Germinal center (tissue), 1 donor: Measurements from ENCODE around the gene OPCML.

Experiments
- DNase-seq: peaks from one replicate; pipeline ENCODE4 v3.0.0; 2012; ENCODE audit warnings: mixed read lengths, low spot score

OPCML gene

DNA sequence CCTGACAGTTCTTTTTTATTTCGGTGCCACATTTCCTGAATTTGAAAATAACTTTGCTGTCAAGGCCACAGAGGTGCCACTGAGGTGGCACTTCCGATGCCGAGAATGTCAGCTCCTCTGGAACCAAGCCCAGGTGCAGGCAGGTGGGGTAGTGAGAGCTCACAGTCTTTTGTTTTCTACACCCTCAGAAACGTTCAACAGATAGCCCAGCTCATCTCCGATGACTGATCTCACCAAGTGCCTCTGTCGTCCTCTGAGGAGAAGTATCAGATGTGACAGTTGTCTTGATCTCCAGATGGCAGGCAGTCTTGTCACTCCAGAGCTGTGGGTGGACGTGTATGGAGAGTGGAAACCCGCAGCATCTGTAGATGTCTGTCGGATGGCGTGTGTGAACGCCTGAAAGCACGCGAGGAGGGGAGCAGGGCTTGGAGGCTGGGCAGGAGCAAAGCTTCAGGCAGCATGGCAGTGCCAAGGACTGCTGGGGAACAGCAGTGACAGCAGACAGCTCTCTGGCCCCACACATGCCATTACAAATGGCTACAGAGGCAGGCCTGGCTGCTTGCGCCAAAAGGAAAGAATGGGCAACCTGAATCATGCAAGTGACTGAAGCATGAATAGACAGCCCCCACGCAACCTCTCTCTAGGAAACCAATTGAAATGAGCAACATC, 877.0 kb downstream of the OPCML start:
- DNase-seq: no peak

DNA sequence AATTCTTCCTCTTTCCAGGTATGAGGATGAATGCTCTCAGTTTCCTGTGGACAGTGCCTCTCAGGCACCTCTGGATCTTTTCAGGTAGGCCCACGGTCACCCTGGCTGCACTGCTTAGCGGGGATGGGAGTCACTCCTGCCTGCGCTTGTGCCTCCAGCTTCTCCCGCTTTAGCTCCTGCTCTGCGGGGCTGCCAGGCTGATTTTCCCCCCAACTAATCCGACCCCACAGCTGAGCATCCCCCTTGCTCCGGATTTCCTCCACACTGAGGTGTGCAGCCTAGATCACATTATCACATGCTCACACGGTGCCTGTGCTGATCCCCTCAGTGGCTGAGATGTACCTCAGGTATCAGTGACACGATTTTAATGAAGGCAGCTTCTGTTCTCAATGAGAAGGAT, 879.1 kb downstream of the OPCML start:
- DNase-seq: no peak

DNA sequence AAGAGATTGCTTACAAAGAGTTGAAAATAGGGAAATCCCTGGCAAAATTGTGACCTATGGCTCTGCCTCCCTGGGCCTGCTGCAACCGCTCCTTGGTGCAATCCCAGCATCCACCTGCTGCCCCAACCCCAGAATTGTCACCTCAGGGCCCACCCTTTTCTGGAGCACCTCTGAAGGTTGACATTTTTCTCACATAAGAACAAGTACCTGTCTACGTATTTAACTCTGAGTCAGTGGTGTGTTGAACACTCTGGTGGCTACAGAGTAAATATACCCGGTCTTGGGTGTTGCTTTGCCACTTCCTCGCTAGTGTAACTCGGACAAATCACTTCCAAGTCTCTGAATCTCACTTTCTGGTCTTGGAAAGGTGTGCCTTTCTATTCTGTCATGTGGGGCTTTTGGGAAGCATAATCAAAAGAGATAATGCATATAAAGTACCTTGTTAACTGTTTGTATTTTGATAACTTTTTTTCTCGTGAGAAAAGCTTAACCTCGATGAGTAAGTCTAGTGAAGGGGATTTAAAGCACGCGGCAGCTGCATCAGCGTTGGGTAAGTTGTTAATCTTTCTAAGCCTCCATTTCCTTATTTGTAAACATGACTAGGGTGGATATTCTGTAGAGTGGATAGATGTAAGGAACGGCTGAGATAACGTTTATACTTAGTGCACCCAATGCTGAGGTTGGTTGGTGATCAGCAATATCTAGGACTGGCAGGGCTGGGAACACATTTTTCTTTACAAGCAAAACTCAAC, 881.2 kb downstream of the OPCML start:
- DNase-seq: no peak

DNA sequence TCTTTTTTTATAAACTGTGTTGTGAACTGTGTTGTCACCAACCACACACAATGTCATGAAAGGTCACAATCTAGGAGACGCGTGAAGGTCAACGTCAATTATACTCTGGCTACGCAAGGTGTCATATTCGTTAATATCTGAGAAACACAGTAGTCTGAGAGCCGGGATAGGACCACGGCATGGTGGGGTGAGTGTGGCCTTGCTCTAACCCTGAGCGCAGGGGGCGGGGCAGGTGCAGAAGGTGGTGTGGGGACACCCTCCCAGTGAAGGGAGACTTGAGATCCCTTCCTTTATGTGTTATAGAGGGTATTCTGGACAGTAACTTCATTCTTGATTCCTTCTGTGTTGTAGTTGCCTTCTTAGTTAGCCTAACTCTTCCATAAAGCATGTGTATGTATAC, 883.0 kb downstream of the OPCML start:
- DNase-seq: no peak

DNA sequence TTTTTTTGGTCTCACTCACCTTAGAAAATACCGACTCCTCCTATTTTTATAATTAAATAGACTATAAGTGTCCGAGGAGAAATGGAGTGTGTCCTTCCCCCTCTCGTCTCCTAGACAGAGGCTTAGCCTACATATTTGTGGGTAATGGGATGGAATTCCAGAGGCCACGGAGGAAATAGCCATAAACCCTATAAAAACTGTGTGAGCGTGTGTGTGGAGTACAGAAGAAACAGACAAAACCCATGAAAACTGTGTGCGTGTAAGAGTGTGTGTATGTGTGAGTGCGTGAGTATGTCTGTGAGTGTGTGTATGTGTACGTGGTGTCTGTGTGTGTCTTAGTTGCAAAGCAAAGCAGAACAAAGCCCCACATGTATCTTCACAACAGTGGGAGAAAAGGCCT, 883.5 kb downstream of the OPCML start:
- DNase-seq: no peak

DNA sequence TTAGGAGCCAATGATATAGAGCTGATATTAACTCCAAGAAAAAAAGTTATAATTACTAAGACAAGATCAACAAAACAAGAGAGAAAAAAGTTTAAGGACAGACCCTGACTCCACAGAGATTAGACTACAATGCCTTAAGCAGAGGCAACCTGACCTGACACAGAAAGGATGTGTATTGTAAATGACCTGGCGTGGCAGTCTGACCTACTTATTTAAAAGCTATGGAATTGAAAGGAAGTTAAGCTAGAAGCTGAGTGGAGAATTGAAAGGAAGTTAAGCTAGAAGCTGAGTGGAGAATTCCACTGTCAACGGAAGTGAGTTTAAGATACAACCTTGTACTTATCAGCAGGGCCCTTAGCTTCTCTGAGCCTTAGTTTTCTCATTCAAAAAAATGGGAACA, 885.4 kb downstream of the OPCML start:
- no peak for DNase-seq

DNA sequence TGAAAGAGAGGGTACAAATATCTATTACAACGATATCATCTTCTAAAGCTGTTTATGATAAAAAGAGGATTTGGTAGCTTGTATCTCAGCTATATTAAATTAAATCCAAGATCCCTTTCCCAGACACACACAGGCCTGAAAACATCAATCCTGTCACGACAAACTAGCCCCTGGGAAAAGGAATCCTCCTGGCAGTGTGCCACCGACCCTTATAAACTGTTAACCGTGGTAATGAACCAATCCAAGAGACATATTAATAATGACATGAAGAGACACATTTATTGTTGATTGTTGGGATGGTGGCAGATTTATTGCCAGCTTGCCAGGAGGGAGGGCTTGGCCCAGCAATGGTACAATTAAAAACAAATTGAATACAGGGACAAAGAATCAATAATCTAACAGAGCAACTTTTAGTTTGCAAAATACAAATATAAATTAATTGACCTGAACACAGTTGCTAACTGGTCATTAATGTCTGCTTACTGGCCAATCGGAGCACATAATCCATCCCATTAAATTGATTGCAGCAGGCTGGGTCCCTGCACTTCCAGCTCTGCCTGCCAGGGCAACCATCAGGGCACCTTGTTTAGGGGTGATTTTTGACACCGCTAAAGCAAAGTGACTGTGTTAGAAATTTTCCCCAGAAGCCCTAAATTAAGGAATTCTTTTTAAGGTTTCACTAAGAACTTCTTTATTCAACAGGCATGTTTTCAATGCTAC, 887.6 kb downstream of the OPCML start:
- no peak for DNase-seq

DNA sequence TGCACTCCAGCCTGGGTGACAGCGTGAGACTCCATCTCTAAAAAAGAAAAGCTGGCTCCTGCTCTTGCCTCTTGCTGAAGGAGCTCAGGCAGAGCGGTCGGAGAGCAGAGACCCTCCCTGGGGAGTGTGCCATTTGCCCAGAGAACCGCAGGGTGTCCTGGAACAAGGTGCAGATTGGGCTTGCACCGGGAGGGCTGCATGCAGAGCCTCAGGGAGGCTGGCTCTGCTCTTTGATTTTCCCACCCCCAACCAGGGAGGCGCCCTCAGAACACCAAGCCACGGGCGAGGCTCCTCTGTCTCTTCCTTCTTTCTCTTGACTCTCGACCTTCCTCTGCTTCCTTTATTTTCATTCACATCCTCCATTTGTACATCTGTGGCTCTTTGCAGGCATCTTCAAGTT, 889.1 kb downstream of the OPCML start:
- no peak for DNase-seq

DNA sequence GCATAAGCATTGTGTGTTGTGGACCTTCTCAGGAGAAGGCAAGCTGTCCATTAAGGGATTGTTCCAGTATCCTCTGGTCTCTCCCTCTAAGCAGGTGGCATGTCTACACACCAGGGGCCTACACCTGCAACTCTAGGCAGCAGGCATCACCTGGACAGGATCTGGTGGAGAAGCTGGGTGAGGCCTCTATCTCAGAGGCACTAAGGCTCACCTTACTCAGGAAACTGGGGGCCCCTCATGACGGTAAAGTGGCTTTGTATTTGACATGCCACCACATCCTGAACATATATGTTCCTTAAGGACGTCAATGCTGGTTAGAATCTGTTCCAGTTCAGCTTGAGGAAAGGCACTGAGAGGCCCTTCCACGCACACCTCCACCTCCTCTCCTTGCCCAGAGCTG, 891.3 kb downstream of the OPCML start:
- DNase-seq: no peak

DNA sequence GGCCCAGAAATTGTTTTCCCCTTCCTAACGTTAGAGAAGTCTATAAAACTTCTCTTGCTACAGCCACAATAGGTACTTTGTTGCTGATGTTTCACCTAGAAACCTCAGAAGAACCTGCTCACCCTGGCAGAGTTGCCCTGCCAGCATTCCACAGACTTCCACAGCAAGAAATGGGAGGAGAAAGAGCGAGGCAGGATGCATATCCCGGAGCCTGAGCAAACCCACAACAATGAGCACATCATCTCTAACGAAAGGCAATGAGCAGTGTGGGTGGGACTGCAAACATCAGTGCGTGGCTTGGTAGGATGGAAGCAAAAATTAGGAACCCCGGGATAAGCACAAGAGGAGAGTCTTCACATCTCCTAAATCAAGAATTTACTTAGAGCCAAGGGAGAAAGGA, 892.3 kb downstream of the OPCML start:
- DNase-seq: no peak

DNA sequence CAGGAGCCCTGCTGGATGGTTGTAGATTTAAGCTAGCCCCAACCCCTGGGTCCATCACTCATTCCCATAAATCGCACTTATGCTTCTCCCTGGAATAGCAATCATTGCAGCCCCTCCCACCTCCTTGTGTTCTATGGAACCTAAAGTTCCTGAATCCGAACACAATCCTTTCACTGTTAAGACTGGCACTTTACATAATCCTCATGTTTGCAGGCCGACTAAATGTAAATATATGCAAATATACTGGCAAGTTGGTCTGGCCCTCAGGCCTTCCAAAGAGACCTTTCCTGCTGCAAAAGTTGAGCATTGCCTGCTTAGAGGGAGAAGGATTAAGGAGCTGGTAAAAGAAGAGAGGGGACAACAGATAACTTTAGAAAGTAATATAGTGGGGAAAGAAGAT, 892.9 kb downstream of the OPCML start:
- no peak for DNase-seq

DNA sequence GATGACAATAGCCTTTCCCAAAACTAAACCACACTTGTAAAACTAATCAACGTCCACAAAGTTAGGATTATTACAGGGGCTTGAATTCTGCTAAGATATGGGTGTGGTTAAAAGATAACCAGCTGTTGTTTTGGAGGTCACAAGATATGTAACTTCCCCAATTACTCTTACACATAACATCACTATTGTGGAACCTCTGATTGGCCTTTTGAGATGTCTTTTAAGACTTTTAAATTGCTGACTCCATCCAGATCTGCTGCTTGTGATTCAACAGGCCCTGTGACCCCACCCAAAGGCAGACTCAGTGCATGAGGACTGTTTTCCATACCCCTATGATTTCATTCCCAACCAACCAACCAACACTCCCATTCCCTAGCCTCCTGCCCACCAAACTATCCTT, 893.9 kb downstream of the OPCML start:
- DNase-seq: no peak

DNA sequence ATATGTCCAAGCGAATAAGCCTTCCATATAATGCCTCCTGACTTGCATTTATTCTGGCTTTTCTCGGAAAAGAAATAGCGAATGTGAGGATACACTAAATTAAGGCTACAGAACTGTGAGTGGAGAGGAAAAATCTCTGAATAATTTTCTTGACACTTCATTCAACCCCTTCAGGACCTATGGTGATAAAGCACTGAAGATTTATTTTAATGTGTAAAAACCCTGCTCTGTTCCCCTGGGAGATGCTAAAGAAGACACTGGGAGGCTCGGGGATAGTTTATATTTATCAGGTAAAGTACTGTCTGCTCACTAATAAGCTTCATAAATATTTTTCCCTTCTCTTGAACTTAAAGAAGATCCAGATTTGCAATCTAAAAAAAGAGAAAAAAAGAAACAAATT, 895.8 kb downstream of the OPCML start:
- DNase-seq: no peak

DNA sequence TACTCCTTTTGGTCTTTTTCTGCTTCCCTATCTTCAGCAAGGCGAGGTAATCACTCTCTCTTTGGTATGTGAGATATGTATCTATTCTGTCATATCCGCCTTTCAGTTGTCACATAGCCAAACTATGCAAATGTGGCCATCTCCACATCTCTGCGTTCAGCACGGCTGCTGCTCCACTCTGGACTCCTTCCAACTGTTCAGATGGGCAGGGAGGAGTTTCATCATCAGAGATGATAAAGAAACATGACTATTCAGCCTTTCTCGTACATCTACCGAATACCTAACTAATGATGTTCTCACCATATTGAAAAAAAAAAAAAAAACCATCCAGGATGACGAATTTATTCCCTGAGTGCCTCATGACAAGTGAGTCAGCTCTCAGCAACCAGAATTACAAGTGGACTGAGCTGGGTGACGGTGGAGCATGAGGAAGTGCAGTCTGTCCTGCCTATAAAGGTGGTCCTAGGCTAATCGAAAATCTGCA, 899.6 kb downstream of the OPCML start:
- DNase-seq: no peak

DNA sequence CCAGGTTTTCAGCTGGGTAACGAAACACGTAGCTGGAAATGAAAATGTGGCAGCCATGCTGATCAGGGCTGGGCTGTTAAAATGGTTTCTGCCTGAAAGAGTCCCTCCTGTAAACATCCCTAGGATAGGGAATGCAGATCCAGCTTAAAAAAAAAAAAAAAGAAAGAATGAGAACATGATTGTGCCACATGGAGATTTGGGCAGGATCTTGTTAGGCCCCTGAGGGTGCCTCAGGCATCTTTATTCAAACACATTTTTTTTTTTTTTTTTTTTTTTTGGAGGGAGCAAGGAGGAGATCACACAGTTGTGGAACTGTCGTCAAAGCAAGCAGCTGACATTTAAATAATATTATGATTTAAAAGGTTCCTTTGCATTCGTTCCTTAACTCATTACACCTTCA, 900.3 kb downstream of the OPCML start:
- no peak for DNase-seq

DNA sequence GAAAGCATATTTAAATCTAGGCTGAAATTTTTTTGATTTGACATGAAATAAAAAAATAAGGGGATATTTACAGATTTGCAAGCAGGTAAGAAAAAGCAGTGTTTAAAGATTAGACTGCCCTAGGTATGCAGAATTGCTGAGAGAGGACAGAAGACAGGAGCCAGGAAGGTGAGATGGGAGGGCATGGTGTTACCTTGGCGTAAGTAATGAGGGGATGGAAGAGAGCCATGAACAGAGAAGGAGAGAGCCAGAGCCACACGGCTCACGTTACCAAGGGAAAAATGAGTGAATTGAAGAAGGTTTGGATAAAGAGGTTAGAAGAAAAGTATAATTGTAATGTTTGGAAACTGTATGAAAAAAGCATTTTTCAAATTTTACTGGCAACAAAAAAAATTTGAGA, 904.3 kb downstream of the OPCML start:
- DNase-seq: no peak

DNA sequence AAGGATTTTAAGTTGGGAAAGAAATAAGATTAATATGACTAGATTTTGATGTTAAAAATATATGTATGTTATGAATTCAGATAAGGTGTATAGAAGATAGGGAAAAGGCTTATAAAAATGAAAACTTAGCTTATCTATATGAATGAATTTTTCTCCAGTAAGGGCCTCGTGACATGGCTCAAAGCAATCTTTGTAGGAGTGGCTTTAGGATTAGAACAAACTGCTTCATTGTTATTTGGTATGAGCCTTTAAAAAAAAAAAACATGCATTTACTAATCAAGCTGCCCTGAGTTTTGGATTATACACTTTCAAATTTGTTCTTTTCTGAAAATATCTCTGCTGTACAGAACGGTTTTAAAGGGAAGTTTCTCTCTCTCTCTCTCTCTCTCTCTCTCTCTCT, 905.9 kb downstream of the OPCML start:
- DNase-seq: no peak

DNA sequence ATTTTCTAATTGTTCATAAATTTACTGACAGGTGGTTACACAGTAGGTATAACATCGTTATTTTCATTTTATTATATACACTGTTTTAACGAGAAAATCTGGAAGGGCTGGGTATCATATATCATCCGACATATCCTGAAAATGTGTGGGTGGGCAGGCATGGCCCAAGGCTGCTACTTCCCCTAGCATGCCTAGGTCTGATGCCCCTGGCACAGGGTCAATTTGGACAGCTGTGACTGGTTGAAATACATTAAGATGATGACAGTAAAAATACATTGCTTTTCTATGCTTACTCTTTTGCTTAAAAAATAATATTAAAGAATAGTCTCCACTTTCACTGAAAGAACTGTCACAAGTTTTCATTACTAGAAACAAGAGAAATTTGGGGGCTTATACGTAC, 908.8 kb downstream of the OPCML start:
- DNase-seq: no peak

DNA sequence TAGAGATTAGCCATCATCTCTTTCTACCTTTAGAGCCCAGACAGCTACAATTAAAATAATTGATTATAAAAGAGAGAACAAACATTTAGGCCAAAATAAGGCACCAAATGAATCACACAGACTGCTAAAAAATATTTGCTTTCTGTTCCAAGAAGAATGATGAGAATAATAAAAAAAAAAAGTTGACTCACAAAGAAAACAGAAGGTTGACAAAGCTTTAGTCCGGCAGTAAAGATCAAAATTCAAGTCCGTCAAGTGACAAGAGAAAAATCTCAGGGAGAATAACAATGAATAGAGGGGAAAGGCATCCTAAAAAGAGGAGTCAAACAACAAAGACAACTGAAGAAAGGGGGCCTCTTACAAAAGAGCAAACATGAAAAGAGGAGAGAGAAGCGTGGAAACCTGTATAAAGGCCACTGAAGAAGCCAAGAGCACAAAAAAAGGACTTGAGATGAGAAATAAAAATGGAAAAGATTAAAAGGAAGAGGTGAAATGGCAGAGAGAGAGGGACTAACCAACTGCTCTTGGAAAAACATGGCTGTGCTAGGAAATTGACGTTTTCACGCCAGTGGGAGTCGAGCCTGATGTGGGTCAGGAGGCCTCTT, 910.2 kb downstream of the OPCML start:
- no peak for DNase-seq

DNA sequence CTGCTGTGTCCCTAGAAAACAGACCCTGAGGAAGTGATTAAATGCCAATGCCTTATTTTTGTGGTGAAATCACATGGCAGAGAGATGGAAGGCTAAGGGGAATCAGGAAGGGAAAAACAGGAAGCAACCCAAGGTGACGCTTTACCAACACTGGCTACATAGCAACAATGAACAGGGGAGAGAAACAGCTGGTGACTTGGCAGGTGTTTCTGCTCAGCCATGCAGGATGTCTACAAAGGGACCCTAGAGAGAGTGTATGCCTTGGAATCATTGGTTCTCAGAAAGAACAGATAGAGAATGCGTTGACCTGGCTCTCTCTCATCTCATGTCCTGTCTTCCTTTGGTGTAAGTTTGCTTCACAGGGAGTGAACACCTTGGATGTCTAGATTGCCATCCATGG, 911.9 kb downstream of the OPCML start:
- no peak for DNase-seq

DNA sequence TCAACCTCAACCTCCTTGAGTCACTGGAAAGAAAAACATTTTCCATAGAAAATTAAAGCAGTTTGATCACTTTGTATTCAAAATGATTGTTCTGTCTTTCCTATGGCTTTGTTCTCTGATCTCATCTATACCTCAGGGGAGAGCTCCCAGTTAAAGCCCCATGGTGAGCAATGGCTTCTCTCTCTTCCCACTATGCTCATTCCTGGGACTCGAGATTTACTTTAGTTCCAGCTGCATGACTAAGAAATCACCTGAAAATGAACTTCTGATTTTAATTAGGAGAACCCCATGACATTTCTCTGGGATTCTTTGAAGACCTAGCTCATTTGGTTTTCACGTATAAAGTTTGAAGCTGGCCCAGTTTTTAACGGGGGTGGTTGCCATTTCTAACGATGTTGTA, 921.5 kb downstream of the OPCML start:
- no peak for DNase-seq

DNA sequence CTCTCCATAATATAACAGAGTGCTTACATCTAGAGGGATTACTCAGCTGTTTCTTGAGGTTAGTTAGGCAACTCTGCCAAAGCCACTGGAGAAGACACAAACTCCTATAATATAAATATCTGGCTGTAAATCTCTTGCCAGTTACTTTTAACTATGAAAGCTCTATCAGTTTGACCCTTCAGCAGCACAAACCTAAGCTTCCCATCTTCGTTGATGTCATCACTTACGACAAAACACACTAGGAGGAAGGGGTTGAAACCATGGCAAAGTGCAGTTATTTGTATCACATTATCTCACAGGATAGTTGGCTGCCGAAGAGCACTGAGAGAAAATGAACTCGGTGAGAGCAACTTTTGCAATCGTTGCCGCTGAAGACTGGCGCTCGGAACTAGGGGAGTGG, 922.1 kb downstream of the OPCML start:
- no peak for DNase-seq

DNA sequence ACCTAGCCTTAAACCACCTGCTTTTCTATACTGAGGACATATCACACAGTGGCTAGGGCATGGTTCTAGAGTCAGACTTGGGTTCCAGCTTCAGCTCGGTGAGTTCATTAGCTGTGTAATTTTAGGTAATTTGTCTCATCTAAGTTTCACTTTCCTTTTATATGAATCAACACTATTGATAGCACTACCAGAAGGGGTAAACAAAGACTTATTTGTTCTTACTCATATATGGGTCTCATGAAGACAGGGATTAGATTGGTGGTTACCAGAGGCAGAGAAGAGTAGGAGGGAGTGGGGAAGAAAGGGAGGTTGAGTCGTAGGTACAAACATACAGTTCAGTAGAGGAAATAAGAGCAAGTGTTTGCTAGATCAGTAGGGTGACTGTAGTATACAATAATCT, 924.7 kb downstream of the OPCML start:
- DNase-seq: no peak
